GM18951 (cell line): ENCODE measurements around the gene KCTD15.

Experiments used
- POLR2A ChIP-seq: IDR thresholded peaks from 4 replicates; pipeline ENCODE4 v1.6.1; 2011; ENCODE audit warnings: mild to moderate bottlenecking; ENCODE audit not compliant: insufficient read length, insufficient read depth; ENCODE audit errors: extremely low read depth
- in situ Hi-C: fragments of 300-500 bp; cut with MboI; formaldehyde crosslinking; loops from one replicate; pipeline ENCODE4 v1.12.0; 2022; ENCODE audit warnings: low sequenced_read_pairs, mixed read lengths, inconsistent platforms; ENCODE audit not compliant: unreplicated experiment

Gene KCTD15

GRCh38 chr19:33796164-33796875 is at the start of gene KCTD15:
KCTD15 (plus strand) TSS chr19:33796870; CDS start chr19:33800455, 3,585 bp downstream.
- TF ChIP-seq POLR2A: no peak
- in situ Hi-C loops: no loop called here

- in situ Hi-C loops: no loop called here
- TF ChIP-seq POLR2A: no peak
Observed at GRCh38 chr19:33747273-33747672, 49.4 kb upstream of the KCTD15 start.

- TF ChIP-seq POLR2A: no peak
- in situ Hi-C loops: no loop called here
Observed at GRCh38 chr19:33748231-33748630, 48.4 kb upstream of the KCTD15 start.

GRCh38 chr19:33749016-33749415 is 47.7 kb upstream of the KCTD15 start:
- in situ Hi-C loops: no loop called here
- TF ChIP-seq POLR2A: no peak

- in situ Hi-C loops: loop anchor here (25.0 kb wide), 1 partner anchor 512 kb away; the partner anchor contains the start of gene SLC7A10
- TF ChIP-seq POLR2A: no peak
Observed at GRCh38 chr19:33749619-33750175, 47.0 kb upstream of the KCTD15 start.

- in situ Hi-C loops: loop anchor here (25.0 kb wide), 1 partner anchor 514 kb away; the partner anchor contains the start of gene SLC7A10
- no peak for TF ChIP-seq POLR2A
Observed at GRCh38 chr19:33750587-33751435, 45.9 kb upstream of the KCTD15 start.

GRCh38 chr19:33751436-33751770 is 45.3 kb upstream of the KCTD15 start:
- in situ Hi-C loops: loop anchor here (25.0 kb wide), 1 partner anchor 514 kb away; the partner anchor contains the start of gene SLC7A10
- TF ChIP-seq POLR2A: no peak

GRCh38 chr19:33752018-33752800 is 44.5 kb upstream of the KCTD15 start:
- no peak for TF ChIP-seq POLR2A
- in situ Hi-C loops: loop anchor here (25.0 kb wide), 1 partner anchor 515 kb away; the partner anchor contains the start of gene SLC7A10

GRCh38 chr19:33752945-33753344 is 43.7 kb upstream of the KCTD15 start:
- no peak for TF ChIP-seq POLR2A
- in situ Hi-C loops: loop anchor here (25.0 kb wide), 1 partner anchor 516 kb away; the partner anchor contains the start of gene SLC7A10

GRCh38 chr19:33754361-33754760 is 42.3 kb upstream of the KCTD15 start:
- in situ Hi-C loops: loop anchor here (25.0 kb wide), 1 partner anchor 517 kb away; the partner anchor contains the start of gene SLC7A10
- TF ChIP-seq POLR2A: no peak

- in situ Hi-C loops: loop anchor here (25.0 kb wide), 1 partner anchor 518 kb away; the partner anchor contains the start of gene SLC7A10
Observed at GRCh38 chr19:33755099-33756035, 41.3 kb upstream of the KCTD15 start.

More at GRCh38 chr19:33755099-33756035, 41.3 kb upstream of the KCTD15 start:
- TF ChIP-seq POLR2A: no peak
